HFFc6 (cell line): ENCODE results near the gene HOXD12. TPM values are rescaled to one million over a fixed set of nuclear protein-coding genes. Genes with fewer than 3 reads are reported as not detected.

ENCODE experiments used
- DNase-seq: peaks from one replicate; pipeline ENCODE4 v3.0.0-alpha.2; 2018
- H3K27ac Mint-ChIP-seq: 2 replicates; pipeline ENCODE4 v1.8.0; 2020; ENCODE audit warnings: mild to moderate bottlenecking, mixed read lengths
- H3K27me3 Mint-ChIP-seq: 2 replicates; pipeline ENCODE4 v1.8.0; 2021; ENCODE audit warnings: mild to moderate bottlenecking, moderate library complexity, mixed read lengths; ENCODE audit not compliant: insufficient read depth
- H3K36me3 Mint-ChIP-seq: 2 replicates; pipeline ENCODE4 v1.8.0; 2021; ENCODE audit warnings: low read depth, mixed read lengths
- H3K4me1 Mint-ChIP-seq: 2 replicates; pipeline ENCODE4 v1.8.0; 2020; ENCODE audit warnings: low read depth, mixed read lengths
- H3K4me3 Mint-ChIP-seq: 2 replicates; pipeline ENCODE4 v1.8.0; 2020; ENCODE audit warnings: mild to moderate bottlenecking, moderate library complexity, mixed read lengths
- H3K9me3 Mint-ChIP-seq: 2 replicates; pipeline ENCODE4 v1.8.0; 2020; ENCODE audit warnings: mild to moderate bottlenecking, mixed read lengths
- CTCF ChIP-seq: fragments of 200-600 bp; sonication (generic); IDR thresholded peaks from 2 replicates; pipeline ENCODE4 v1.5.0; 2021; ENCODE audit warnings: antibody characterized with exemption, mild to moderate bottlenecking
- total RNA-seq, 6 experiments: library from RNA; stranded (reverse); fragmentation: NEBNext Ultra II Directional; extraction: Animal tissue kit (Norgen Biotek cat#: 25700); gene quantifications; 2 replicates in 1 of 6; 3 replicates in 5 of 6; pipeline ENCODE4 v1.2.3, GENCODE V29; 2021

HOXD12 gene
- total RNA-seq, 6 experiments from 2014 or later = 0.19 to 0.36 (median 0.26) TPM; not detected in 2

- DNase-seq = no peak
- no peak overlapping the region; the same call in 1 of the 2 replicates for H3K4me3 Mint-ChIP-seq
- no peaks in the 10 kb centered on the region for H3K9me3 Mint-ChIP-seq
- H3K4me1 Mint-ChIP-seq = peaks cover 17% of the 10 kb centered on the region; the same call in 1 of the 2 replicates
- H3K27ac Mint-ChIP-seq = no peak overlapping the region
- no peaks in the 10 kb centered on the region; the same call in 1 of the 2 replicates for H3K36me3 Mint-ChIP-seq
- H3K27me3 Mint-ChIP-seq = peaks cover 65% of the 10 kb centered on the region
- no peak for TF ChIP-seq CTCF
Observed at GRCh38 chr2:176148751-176149421, 49.3 kb downstream of the HOXD12 start.

GRCh38 chr2:176149481-176149938 lies 49.9 kb downstream of the HOXD12 start:
- Mint-ChIP-seq H3K9me3 (no peaks in the 10 kb centered on the region), H3K27ac (no peak overlapping the region), H3K27me3 (peaks cover 72% of the 10 kb centered on the region), H3K36me3 (no peaks in the 10 kb centered on the region; the same call in 1 of the 2 replicates), H3K4me3 (no peak overlapping the region), H3K4me1 (peaks cover 17% of the 10 kb centered on the region; the same call in 1 of the 2 replicates)
- no peak for TF ChIP-seq CTCF
- no peak for DNase-seq

DNA sequence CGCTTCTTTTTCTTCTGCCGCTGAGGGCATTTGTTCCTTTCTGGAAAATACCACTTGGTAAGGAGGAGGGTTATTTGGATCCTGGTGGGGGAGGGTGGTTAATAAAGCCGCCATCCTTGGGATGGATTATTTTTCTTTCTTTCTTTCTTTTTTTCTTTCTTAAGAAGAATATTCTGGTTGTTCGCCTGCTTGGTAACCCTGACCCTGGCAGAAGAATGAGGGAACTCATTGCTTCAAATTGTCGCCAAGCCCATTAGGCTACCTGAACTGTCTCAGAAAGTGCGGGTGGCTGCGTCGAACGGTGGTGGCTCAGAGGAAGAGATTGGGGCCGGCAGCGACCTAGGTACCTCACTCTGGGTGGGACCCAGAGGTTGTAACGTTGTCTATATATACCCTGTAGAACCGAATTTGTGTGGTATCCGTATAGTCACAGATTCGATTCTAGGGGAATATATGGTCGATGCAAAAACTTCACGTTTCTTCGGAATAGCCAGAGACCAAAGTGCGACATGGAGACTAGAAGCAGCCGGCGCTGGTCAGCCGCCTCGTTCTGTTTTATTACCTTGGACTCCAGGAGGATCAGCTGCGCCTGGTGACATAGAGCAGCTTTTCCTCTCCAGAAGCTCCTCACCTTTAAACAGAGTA lies 50.5 kb downstream of the HOXD12 start:
- Mint-ChIP-seq H3K27ac (no peak overlapping the region), H3K27me3 (peaks cover 73% of the 10 kb centered on the region), H3K4me3 (no peak overlapping the region), H3K9me3 (no peaks in the 10 kb centered on the region), H3K4me1 (peaks cover 17% of the 10 kb centered on the region; the same call in 1 of the 2 replicates), H3K36me3 (no peaks in the 10 kb centered on the region; the same call in 1 of the 2 replicates)
- TF ChIP-seq CTCF = no peak
- DNase-seq = no peak

- no peak for TF ChIP-seq CTCF
- Mint-ChIP-seq H3K4me1 (peaks cover 17% of the 10 kb centered on the region; the same call in 1 of the 2 replicates), H3K4me3 (no peak overlapping the region; the same call in 1 of the 2 replicates), H3K36me3 (no peaks in the 10 kb centered on the region; the same call in 1 of the 2 replicates), H3K27ac (no peak overlapping the region), H3K9me3 (no peaks in the 10 kb centered on the region), H3K27me3 (peaks cover 71% of the 10 kb centered on the region)
- no peak for DNase-seq
Observed at GRCh38 chr2:176150584-176151441, 51.2 kb downstream of the HOXD12 start.
